T-helper 2 cell treated with Interferon-gamma antibody and Interleukin-4, amounts not matched to agents 100 ng/mL and 5 ng/mL, for 36 hours (primary cell): Measurements from ENCODE around the gene HTRA2. TPM values are rescaled to one million over a fixed set of nuclear protein-coding genes. Genes with fewer than 3 reads are reported as not detected.

Experiments used
- intact Hi-C: fragments of 100-400 bp; cut with micrococcal nuclease; formaldehyde crosslinking; loops from one replicate; pipeline ENCODE4 v1.15.1; 2023
- total RNA-seq: library from RNA; stranded (reverse); gene quantifications from 2 replicates; pipeline ENCODE4 v1.2.3, GENCODE V29; 2022

Gene HTRA2
- total RNA-seq, 1 donor from 2014 or later = 48.1 TPM

DNA sequence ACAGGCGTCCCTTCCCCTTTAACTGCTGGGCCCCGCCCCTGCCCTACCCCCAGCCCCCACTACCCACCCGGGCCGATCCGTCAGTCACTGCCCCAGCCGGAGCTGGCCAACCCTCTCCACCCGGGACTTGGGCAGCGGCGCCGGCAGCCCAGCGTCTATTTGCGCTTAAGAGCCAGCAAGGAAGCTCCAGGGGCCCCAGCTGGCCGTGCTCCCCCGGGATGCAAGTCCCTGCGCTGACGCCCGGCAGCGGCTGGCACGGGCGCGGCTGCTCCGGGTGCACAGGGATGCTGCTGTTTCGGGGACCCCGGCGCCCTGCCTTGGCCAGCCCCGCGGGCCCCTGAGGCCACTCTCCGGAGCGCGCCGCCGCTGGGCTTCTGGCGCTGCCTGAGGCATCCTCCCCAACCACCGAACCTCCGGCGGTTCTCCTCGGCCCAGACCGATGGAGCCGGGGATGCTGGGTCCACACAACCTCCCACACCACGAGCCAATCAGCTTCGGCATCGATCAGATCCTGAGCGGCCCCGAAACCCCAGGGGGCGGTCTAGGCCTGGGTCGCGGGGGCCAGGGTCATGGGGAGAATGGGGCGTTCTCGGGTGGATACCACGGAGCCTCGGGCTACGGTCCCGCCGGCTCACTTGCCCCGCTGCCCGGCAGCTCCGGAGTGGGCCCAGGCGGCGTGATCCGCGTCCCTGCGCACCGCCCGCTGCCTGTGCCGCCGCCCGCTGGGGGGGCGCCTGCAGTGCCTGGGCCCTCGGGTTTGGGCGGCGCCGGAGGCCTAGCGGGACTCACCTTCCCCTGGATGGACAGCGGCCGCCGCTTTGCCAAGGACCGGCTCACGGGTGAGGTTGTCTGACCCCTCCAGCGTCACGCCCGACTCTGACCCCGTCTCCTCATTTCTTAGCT lies 15.1 kb upstream of the HTRA2 start, which contains the start of gene TLX2:
TSS of gene TLX2 (plus strand) at position 83 of the 903 bp plus-strand sequence. CDS start at position 440, 357 bp downstream.
- intact Hi-C loops = loop anchor here (1.0 to 2.0 kb wide), 2 partner anchors 15 to 16 kb away; partner anchors contain the start of genes AUP1, HTRA2 and LBX2

DNA sequence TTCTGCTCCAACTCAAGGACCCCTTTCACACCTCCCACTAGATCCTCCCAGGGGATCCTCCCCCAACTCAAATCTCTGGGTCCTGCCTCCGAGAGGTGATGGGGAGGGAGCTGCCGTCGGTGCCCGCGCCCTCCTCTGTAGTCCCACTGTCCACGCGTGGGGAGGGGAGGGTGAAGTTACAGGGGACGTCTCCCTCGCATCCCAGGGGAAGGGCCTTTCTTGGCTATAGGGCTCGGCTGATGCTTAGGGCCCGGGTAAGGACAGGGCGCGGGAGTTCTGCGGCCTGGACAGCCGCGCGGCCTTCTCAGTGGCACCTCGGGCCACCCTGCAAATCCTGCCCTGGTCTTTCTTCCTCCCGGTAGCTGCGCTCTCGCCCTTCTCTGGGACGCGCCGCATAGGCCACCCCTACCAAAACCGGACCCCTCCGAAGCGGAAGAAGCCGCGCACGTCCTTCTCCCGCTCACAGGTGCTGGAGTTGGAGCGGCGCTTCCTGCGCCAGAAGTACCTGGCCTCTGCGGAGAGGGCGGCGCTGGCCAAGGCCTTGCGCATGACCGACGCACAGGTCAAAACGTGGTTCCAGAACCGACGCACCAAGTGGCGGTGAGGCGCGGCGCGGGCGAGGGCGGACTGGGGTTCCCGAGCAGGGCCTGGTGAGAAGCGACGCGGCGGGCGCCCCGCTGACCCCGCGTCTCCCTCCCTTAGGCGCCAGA lies 14.3 kb upstream of the HTRA2 start:
- intact Hi-C loops = loop anchor here (2.0 kb wide), 1 partner anchor 17 kb away; the partner anchor contains the start of gene LBX2

DNA sequence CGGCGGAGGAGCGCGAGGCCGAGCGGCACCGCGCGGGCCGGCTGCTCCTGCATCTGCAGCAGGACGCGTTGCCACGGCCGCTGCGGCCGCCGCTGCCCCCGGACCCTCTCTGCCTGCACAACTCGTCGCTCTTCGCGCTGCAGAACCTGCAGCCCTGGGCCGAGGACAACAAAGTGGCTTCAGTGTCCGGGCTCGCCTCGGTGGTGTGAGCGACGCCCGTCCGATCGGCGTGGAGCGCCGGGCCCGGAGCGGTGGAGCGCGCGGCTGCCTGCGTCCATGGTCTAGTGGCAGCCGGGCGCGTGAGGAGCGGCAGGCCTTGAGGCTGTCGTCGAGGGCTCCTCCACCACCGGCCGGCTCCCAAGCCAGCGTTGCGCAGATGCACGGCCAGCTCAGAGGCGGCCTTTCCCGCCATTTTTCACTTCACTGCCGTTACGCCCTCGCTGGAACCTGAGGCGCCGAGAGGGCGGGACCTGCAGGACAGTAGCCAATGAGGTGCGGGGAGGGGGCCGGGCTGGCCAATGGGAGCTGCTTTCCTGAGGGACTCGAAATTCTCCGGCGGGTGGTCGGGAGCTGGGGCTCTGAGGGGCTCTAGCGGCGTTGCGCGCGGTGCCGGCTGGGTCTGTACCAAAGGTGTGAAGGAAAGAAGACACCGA lies 13.6 kb upstream of the HTRA2 start:
- intact Hi-C loops = loop anchor here (2.0 kb wide), 1 partner anchor 17 kb away; the partner anchor contains the start of gene LBX2

DNA sequence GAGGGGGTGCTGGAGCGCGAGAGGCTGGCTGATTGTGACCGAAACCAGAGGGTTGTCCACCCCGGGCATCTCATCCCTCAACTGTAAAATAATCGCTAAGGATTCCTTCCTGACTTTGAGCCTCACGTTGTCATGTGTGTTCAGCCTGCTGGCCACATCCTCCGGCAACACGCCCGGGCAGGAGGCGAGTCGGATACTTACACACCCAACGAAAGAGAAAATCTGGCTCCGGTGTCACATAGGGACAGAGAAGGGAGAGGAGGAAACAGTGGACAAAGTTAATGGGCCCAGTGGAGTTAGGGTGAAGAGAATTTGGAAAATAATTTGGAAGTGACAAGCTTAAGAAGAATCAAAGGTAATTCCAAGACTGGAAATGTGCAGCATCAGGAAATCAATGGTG lies 13.1 kb upstream of the HTRA2 start:
- intact Hi-C loops = no loop called here

DNA sequence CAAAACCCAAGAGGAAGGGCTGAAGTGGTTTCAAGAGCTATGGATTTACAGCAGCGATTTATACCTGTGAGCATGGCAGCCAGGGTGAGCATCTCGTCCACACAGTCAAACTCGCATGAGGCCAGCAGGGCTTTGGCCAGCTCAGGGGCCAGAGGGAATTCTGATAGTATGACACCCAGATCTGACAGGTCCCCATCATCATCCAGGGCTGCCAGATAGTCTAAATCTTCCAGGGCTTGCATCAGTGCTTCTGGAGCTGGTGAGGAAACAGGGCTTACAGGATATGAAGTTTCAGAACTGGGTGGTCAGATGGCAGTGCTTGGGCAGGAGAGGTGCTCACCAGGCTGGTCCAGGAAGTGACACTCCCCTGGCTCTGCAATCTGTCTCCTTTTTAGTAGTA lies 7.2 kb upstream of the HTRA2 start:
- intact Hi-C loops = no loop called here

DNA sequence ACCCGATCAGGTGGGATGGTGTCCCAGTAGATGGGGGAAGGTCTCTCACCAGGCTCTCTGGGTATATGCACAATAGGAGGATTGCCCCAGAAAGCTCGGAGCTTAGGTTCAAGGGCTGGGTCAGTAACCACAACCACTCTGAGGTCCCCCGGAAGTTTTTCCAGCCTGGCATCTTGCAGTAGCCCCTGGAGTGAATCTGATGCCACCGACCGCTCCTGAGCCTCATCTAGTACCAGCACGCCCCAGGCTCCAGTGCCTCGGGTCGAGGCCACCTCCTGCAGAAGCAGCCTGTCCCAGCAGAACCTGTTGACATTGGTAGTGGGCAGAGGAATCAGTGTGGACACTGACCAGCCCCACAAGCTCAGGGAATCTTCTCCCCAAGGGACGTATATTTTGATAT lies 5.7 kb upstream of the HTRA2 start:
- intact Hi-C loops = no loop called here

DNA sequence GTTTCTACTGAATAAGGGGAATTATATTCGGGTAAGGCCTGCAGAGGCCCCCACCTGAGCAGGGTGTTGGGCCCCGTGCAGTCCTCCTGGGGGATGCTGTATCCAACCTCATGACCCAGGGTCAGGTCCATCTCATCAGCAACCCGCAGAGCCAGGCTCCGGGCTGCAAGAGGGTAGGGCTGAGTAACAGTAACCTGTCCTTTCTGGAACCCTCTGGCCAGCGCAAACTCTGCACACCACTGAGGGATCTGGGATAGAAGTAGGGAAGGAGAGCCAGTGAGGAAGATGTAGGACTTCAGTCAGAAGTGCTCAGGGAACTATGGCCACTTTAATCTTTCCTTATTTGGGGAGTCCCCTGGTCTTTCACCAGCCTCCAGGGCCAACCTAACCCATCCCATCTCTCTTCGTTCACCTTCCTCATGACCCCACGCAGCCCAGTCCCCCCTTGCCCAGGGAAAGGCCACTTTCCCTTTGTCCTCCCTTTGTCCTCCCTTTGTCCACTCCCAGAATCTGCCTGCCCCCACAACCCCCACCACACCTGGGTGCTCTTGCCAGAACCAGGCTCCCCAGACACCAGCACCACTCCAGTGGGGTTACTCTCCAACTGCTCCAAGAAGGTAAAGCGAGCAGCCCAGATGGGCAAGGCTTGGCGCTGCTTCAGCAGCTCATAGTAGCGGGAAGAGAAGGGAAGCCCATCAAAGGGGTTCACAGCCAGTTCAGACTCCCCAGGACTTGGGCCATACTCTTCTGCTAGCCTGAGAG lies 4.6 kb upstream of the HTRA2 start:
- intact Hi-C loops = no loop called here

DNA sequence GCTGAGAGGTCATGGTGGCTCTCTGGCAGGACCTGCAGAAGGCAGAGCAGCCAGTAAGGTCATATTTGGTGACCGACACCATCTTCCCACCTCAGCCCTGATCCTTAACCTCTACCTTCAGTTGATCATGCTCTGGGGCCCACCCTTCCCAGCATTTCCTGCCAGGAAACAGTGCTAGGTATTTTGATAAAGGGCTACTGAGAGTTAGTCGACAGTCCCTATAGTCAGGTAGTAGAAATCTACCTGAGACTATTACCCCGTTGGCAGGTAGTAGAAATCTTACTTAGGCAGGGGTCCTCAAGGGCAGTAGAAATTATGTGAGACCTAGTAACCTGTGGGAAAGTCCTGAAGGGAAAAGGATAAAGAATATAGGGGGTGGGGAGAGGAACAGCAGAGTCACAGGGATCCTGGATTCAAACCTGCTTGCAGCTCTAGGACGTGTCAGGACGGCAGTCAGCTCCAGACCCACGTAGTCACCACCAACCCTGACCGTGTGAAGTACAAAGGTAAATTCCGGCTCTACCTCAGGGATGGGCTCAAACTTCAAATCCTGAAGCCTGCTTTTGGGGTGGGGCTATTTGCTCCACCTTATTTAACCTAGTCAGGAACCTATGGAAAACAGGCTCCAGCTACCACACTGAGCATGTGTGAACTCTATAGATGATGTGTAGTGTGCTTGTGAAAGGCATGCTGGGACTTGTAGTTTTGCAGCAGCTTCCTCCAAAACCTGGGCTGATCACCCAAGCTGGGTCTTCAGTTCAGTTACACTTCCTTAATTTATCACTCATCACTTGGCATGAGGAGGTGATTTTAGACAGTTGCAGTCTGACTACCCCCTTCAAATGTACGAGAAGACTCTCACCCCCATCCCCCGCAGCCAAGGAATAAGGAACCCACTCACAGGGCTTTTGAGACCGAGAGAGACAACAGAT lies 3.8 kb upstream of the HTRA2 start, which contains the start of gene DQX1:
TSS of gene DQX1 (minus strand) at position 515 of the 932 bp plus-strand sequence. CDS start at position 13, 502 bp downstream.
- intact Hi-C loops = no loop called here

DNA sequence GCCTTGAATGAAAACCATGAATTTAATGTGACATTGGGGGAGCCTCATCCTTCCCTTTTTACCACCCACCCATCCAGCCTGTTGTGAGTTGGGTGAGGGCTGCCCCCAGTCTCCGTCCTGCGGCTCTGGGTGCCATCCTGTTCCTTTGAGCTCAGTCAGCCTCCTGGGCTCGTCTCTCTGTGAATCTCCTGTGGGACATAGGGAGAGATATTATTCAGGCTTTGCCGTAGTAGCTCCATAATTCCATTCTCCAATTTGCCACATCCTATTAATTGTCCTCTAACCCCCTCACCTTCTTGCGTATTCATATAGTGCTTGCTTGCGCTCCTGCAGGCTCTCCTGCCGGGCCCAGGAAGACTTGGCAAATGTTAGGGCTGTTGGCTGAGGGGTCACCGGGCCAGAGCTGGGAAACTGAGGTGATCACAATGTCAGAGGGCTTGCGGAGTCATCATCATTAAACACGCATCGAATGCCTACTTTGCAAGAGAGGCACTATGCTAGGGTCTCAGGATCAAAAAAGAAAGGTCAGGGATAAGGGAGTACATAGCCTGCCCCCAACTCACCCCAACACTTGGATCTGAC lies 3.0 kb upstream of the HTRA2 start:
- intact Hi-C loops = no loop called here

DNA sequence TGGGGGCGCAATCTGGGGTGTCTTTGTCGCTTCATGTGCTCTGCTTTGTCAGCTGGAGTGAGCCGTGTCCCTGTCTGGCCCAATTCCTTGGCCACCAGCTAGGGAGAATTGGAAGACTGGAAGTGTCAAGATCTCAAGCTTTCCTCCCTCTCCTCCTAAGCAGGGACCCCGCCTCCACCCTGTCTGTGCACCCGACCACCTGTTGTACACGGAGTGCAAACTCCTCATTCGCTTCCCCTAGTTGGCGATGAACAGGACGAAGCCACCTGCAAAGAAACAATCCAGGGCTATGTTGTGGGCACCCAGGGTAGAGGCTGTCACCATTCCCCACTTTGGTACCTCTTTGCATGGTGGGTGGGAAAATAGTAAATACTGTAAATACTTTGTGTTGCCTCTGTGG lies 2.0 kb upstream of the HTRA2 start:
- intact Hi-C loops = loop anchor here (2.0 kb wide), 1 partner anchor 791 kb away; the partner anchor contains the start of gene TPRKB

DNA sequence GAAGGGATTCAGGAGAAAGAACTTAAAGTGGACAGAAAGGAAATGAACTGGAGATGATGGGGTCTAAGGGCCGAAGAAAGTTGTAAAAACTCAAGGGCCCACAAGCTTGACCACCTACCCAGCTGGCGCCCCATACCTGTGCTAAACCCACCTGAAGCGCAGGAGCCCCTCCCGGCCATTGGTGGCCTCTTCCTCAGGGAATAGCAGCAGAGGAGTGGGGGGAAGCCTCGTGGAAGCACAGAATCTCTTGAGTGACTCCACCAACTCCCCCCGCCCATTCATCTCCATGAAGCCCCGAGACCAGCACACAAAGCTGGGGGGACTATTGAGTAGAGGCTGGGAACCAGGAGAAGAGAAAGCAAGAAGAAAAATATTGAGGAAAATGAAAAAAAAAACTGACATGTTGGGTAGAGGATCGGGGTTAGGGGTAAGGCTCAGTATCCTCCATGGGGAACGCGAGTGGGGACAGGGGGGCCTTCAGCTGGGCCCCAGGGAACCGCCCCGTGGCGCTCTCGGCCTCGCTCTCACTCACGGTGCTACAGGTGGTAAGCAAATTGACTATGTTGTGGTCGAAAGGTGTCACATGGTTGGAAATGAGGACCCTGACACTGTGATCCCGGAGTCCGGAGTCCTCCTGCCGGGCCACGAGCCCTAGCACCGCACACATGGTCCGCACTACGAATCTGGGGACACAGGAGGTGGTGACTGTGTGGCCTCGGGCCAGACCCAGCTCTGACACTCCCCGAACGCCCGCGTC lies 955 bp upstream of the HTRA2 start:
- intact Hi-C loops = loop anchor here (1.0 to 2.0 kb wide), 10 partner anchors 14 to 792 kb away; partner anchors contain the start of genes C2orf81, DOK1, MRPL53 and PCGF1

DNA sequence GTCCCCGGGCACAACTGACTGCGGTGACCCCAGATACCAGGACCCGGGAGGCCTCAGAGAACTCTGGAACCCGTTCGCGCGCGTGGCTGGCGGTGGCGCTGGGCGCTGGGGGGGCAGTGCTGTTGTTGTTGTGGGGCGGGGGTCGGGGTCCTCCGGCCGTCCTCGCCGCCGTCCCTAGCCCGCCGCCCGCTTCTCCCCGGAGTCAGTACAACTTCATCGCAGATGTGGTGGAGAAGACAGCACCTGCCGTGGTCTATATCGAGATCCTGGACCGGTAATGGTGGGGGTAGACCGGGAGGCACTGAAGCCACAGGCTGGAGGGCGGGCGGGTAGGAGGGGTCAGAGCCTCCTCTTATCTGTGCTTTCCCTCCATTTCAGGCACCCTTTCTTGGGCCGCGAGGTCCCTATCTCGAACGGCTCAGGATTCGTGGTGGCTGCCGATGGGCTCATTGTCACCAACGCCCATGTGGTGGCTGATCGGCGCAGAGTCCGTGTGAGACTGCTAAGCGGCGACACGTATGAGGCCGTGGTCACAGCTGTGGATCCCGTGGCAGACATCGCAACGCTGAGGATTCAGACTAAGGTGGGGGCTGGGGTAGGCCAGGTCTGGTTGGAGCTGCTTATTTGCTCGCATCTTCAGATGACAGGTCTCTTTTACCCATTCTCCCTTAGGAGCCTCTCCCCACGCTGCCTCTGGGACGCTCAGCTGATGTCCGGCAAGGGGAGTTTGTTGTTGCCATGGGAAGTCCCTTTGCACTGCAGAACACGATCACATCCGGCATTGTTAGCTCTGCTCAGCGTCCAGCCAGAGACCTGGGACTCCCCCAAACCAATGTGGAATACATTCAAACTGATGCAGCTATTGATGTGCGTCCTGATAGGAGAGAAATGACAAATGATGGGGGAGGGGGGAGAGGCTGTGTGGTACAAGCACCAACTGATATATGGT lies 780 bp downstream of the HTRA2 start:
- intact Hi-C loops = loop anchor here (5.0 kb wide), 1 partner anchor 33 kb away; the partner anchor contains the start of gene LBX2

DNA sequence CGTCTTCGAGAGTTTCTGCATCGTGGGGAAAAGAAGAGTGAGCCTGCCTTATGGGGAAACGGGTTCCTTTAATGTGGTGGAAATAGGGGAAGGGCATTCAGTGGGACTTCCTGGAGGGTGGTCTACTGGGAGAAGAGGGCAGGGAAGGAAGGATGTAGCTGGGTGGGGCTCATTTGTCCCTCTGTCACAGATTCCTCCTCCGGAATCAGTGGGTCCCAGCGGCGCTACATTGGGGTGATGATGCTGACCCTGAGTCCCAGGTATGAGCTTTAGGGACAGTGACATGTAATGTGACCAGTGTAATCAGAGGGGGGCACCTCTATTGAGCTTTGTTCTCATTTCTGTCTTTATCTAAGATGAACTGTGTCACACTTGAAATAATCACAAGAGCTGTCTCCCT lies 1.9 kb downstream of the HTRA2 start:
- intact Hi-C loops = loop anchor here (1.0 to 5.0 kb wide), 2 partner anchors 34 to 281 kb away; partner anchors contain the start of gene LBX2

DNA sequence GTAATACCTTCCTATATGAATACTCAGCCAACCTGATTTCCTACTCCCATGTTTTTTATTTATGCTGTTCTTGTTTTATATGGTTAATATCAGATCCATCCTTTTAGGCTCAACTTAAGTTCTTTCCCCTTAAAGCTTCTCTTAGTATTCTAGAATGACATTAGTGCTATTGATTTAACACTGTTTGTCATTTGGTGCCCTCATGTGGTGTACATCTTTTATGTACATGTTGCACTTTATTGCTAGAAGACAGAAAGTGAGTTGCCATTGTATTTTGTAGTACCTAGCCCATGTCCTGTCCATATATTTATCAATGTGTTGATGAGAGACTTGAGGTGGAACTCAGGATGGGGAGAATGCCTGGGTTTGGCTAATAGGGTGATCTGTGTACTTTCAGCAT lies 2.5 kb downstream of the HTRA2 start:
- intact Hi-C loops = loop anchor here (1.0 to 5.0 kb wide), 2 partner anchors 35 to 282 kb away; partner anchors contain the start of gene LBX2

DNA sequence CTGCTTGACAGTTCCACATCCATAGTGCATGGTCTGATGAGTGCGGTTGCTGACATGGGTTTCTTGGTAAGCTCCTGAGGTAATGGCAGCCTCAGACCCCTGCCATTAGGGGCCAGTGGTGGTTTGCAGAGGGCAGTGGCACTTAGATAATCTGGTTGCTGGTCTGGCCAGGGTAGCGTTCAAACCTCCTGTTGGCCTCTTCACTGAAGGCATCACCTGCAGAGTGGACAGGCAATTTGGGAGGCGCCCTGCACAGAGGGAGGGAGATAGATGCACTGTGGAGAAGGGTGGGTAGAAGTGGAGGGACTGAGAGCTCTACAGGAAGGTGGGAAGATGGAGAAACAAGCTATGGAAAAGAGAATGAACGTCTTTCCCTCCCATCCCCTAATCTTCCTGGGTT lies 3.7 kb downstream of the HTRA2 start:
- intact Hi-C loops = loop anchor here (5.0 kb wide), 1 partner anchor 36 kb away; the partner anchor contains the start of gene LBX2

DNA sequence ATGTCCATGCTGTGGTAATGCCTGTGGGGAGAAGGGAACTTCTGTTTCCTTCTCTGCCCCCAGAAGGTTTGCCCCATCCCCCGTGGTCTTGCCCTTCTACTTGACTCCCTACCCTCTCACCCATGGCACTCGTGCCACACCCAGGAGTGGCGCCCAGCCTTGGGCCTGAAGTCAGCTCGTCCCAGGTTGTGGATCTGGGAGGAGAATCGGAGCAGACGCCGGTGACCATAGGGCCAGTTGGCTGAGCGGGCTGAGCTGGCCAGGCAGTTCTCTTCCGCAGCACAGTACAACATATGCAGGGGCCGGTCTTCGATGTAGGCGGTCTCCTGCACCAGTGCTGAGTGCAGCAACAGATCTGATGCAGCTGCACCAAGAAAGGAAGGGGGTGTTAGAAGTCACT lies 4.7 kb downstream of the HTRA2 start:
- intact Hi-C loops = loop anchor here (5.0 kb wide), 1 partner anchor 37 kb away; the partner anchor contains the start of gene LBX2
